GM06990 (cell line): ENCODE measurements around the gene GRIK4.

Source experiments
- DNase-seq: peaks from one replicate; pipeline ENCODE4 v3.0.0-alpha.2; 2011; ENCODE audit not compliant: insufficient read length; ENCODE audit errors: extremely low read depth
- H3K27me3 ChIP-seq: replicated peaks from 2 replicates; pipeline ENCODE4 v1.6.0; 2011; ENCODE audit warnings: low read length; ENCODE audit not compliant: control insufficient read depth, insufficient read depth
- H3K36me3 ChIP-seq: 2 replicates; pipeline ENCODE4 v1.5.1; 2011; ENCODE audit warnings: low read length; ENCODE audit not compliant: control insufficient read depth, insufficient read depth
- H3K4me3 ChIP-seq: replicated peaks from 2 replicates; pipeline ENCODE4 v1.5.1; 2011; ENCODE audit warnings: low read depth, mild to moderate bottlenecking, control low read depth, low read length
- TF ChIP-seq, protein P1 (sequence below): IDR thresholded peaks from 2 replicates; pipeline ENCODE4 v1.5.1; 2011; ENCODE audit warnings: low read length, control low read depth, mild to moderate bottlenecking, inconsistent platforms; ENCODE audit not compliant: insufficient read depth, poor library complexity, severe bottlenecking

Gene GRIK4

DNA sequence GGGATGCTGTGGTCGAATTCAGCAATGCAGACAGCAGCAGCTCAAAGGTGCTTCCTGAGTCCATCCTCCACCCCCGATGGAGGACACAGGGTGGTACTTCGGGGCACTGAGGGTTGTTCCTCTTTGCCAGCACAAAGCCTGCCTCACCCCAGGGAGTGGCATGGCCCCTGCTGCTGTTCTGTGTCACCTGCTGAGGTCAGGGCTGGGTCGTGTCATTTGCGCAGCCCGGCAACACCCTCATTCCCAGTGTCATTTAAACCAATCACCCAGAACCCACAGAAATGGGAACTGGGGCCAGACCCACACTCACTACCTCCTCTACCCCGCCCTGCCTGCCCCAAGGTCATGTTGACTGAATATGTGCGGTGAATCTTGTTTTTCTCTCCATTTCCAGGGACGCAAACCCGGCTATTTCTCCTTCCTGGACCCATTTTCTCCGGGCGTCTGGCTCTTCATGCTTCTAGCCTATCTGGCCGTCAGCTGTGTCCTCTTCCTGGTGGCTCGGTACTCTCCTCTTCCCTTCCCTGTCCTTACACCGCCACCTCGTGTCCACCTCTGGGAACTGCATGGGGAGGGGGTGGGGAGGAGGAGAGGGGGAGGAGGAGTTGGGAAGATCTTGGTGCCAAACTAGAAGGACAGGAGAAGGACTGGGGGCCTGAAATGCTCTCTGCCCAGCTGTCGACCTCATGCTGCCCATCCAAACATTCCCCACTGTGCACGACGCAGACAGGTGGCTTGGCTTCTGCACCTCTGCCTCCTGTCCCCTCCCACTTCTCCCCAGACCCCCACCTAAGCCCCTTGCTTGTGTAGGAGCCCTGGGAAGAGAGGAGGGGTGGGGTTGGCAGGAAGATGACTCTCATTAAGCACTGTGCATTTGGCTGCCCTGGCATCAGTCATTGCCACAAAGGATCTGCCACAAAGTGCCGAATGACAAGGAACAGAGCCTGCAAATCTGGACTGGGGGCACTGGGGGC, 441.2 kb downstream of the GRIK4 start:
- TF ChIP-seq, protein P1, sequence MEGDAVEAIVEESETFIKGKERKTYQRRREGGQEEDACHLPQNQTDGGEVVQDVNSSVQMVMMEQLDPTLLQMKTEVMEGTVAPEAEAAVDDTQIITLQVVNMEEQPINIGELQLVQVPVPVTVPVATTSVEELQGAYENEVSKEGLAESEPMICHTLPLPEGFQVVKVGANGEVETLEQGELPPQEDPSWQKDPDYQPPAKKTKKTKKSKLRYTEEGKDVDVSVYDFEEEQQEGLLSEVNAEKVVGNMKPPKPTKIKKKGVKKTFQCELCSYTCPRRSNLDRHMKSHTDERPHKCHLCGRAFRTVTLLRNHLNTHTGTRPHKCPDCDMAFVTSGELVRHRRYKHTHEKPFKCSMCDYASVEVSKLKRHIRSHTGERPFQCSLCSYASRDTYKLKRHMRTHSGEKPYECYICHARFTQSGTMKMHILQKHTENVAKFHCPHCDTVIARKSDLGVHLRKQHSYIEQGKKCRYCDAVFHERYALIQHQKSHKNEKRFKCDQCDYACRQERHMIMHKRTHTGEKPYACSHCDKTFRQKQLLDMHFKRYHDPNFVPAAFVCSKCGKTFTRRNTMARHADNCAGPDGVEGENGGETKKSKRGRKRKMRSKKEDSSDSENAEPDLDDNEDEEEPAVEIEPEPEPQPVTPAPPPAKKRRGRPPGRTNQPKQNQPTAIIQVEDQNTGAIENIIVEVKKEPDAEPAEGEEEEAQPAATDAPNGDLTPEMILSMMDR: peak; percentile 94
- Histone ChIP-seq H3K27me3 (no peaks in the 10 kb centered on the region; the same call in 1 of the 2 replicates), H3K36me3 (no peaks in the 10 kb centered on the region), H3K4me3 (0 out of 2 replicates have a peak overlapping the region, but pooled peaks have one; percentile 0)
- peak; percentile 51 for DNase-seq

DNA sequence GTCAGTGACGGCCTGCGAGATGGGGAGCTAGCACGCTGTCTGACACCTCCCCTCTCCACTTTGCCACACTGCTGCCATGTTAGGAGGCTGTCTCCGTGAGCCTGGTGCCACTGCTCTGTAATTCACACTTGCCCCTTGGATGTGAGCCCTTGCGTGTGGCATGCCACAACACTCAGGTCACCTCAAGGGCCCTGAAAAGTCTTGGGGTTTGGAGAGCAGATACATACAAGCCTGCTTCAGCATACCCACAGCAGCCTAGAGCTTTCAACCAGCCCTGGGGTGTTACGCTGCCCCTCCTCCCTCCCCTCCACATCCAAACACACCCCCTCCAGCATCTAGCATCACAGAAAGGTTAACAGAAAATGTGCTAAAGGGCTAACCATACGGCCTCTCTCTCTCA, 442.8 kb downstream of the GRIK4 start:
- no peaks in the 10 kb centered on the region for H3K27me3 ChIP-seq
- TF ChIP-seq, protein P1: no peak
- H3K36me3 ChIP-seq: no peaks in the 10 kb centered on the region
- no peak for DNase-seq
- no peak overlapping the region for H3K4me3 ChIP-seq

DNA sequence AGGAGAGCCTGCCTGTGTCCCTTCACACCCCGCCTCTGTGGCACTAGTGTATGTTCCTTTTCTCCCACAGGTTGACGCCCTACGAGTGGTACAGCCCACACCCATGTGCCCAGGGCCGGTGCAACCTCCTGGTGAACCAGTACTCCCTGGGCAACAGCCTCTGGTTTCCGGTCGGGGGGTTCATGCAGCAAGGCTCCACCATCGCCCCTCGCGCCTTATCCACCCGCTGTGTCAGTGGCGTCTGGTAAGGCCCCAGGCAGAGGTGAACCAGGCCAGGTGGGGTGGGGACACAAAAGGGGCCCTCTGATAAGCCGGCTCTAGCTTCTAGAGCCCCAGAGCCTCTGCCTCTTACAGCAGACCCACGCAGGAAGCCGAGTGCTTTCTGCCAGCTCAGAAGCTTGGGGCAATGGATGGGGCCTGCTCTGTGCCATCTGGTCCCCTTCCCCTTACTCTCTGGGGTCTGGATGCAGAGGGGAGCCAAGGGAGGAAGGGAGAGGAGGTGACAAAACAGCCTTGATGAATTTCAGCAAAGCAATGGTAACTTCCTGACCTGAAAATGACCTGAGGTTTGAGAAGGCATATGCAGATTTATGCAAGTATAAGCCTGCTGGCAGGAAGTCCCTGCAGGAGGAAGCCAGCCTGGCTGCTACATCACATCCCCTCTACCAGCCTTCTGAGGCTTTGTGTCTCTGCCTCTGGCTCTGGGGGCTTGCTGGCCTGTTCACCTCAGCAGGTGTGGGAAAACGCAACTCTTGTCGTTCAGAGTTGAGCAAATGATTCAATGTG, 445.4 kb downstream of the GRIK4 start:
- no peaks in the 10 kb centered on the region; the same call in 1 of the 2 replicates for H3K27me3 ChIP-seq

DNA sequence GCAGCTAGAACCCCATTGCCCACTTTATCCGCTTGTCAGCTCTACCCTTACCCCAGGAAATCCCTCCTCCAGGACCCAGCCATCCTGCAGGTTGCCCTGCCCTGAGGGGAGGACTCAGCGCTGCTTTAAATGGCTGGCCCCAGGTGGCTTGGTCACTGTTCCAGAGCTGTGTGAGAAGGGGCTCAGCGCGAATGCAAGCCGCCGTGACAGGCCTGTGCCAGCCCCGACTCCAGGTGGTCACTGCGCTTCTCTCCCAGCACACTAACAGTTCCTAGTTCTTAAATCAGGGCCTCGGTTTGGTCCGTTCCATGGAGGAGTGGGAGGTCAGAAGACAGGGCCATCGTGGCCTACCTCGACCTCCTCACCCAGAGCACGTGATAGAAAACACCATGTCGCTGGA, 446.6 kb downstream of the GRIK4 start:
- Histone ChIP-seq H3K27me3 (peaks cover 2% of the 10 kb centered on the region; the same call in 1 of the 2 replicates), H3K4me3 (no peak overlapping the region), H3K36me3 (no peaks in the 10 kb centered on the region)
- TF ChIP-seq, protein P1: no peak
- DNase-seq: no peak

More for the DNA sequence above, 445.4 kb downstream of the GRIK4 start:
- TF ChIP-seq, protein P1: no peak
- DNase-seq: no peak
- Histone ChIP-seq H3K4me3 (no peak overlapping the region), H3K36me3 (no peaks in the 10 kb centered on the region)

DNA sequence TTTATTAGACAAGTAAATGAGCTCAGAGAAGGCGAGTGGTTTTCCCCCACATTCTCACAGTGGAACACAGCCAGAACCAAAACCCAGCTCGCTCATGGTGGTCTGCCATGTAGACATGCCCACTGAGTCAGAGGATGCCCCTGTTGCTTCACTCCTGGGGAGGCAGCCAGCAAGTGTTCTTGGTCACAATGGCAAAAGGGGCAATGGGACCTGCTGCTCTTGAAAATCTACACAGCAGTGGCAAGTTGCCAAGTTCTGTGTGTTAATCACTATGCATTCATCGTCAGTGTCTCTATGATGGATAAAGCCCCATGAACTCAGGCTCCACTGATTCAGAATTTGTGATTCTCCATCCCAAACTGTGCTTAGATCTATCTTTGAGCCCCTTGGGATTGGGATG, 447.6 kb downstream of the GRIK4 start:
- no peak for DNase-seq
- Histone ChIP-seq H3K36me3 (no peaks in the 10 kb centered on the region), H3K4me3 (no peak overlapping the region), H3K27me3 (peaks cover 3% of the 10 kb centered on the region; the same call in 1 of the 2 replicates)
- TF ChIP-seq, protein P1: no peak
